GM18870 (cell line): Measurements from ENCODE around the gene CCDC120.

Experiments used
- ATAC-seq: cut with Tn5 transposase; IDR thresholded peaks from one replicate; pipeline ENCODE4 v1.9.1; 2021; ENCODE audit warnings: moderate library complexity; ENCODE audit not compliant: unreplicated experiment

Gene CCDC120, protein sequence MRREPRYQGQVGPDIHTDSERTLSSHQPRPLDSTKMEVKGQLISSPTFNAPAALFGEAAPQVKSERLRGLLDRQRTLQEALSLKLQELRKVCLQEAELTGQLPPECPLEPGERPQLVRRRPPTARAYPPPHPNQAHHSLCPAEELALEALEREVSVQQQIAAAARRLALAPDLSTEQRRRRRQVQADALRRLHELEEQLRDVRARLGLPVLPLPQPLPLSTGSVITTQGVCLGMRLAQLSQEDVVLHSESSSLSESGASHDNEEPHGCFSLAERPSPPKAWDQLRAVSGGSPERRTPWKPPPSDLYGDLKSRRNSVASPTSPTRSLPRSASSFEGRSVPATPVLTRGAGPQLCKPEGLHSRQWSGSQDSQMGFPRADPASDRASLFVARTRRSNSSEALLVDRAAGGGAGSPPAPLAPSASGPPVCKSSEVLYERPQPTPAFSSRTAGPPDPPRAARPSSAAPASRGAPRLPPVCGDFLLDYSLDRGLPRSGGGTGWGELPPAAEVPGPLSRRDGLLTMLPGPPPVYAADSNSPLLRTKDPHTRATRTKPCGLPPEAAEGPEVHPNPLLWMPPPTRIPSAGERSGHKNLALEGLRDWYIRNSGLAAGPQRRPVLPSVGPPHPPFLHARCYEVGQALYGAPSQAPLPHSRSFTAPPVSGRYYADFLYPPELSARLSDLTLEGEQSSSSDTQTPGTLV

DNA sequence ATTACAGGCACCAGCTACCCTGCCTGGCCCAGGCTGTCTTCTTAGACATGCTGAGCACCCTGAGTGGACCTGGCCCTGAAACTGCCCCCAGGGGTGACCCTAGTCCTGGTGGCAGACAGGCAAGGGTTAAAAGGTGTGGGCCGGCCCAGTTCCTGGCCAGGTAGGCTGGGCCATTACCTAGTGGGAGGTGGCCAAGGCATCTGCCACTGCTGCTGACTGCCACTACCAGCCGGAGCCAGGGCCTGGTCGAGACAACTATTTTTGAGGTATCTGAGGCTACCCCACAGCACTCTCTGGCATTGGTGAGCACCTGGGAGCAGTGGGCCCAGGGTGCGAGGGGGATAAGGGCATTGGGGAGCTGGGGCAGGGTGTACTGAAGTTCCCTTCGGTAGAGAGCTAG lies at the start of gene CCDC120:
Gene CCDC120 (plus strand): TSS at position 206 of the 400 bp plus-strand sequence. CDS start 3,043 bp downstream, outside the sequence.
- ATAC-seq = no peak

DNA sequence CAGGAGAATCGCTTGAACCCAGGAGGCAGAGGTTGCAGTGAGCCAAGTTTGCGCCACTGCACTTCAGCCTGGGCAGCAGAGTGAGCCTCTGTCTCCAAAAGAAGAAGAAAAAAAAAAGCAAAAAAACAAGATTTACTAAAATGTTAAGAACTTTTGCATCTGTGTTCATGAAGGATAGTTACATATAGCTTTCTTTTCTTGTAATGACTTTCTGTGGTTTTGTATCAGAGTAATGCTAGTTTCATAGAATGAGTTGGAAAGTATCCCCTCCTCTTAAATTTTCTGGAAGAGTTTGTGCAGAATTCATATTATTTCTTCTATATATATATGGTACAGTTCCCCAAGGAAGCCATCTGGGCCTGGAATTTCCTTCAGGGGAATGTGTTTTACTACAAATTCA lies 39.7 kb upstream of the CCDC120 start:
- no peak for ATAC-seq

DNA sequence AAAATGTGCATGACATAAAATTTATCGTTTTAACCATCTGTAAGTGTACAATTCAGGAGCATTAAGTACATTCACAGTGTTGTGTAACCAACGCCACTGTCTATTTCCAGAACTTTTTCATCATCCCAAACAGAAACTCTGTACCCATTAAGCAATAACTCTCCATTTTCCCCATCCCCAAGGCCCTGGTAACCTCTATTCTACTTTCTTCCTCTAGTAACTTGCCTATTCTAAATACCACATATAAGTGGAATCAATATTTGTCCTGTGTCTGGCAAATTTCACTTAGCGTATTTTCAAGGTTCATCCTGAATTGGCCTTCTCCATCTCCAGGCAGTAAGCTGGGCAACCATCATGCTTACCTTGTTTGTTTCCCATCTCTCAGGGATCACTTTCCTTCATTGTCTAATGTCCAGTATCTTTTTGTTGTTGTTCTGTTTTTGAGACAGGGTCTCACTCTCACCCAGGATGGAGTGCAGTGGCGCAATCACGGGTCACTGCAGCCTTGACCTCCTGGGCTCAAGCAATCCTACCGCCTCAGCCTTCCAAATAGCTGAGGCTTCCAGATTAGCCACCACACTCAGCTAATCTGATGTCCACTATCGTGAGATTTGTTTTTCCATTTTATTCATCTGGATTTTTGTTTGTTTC lies 39.1 kb upstream of the CCDC120 start:
- no peak for ATAC-seq

DNA sequence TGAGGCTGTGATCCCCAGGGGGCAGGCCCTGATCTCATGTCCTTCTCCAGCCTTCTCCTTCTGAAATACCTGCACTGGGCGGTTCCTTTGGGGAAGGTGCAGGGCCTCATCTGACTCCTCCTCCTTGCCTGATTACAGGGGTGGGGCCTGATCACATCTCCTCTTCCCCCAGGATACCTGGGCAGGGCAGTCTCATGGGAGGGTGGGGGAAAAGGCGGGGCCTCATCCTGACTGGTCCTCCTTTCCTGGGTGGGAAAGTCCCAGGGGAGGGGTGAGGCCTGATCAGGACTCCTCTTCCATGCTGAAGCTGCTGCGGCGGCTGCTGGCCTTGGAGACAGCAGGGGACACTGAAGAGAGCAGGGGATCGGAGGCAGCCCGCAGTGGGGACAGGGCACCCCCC lies 28.9 kb upstream of the CCDC120 start:
- ATAC-seq = no peak

DNA sequence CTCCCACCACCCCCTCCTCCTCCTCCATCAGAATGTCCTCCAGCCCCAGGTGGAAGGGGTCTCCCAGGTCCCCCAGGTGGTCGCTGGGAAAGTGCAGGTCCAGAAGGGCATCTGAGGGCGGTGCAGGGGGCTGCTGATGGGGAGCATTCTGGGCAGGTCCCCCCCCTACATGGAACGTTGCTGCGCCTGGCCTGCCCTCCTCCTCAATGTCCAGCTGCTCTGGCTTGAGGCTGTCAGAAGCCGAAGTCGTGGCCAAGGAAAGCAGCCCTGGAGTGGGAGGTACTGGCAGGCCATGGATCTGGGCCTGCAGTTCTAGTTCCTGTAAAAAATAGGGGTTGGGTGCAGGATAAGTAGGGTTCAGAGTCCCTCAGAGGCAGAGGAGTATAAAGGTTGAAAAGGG lies 28.5 kb upstream of the CCDC120 start:
- no peak for ATAC-seq

DNA sequence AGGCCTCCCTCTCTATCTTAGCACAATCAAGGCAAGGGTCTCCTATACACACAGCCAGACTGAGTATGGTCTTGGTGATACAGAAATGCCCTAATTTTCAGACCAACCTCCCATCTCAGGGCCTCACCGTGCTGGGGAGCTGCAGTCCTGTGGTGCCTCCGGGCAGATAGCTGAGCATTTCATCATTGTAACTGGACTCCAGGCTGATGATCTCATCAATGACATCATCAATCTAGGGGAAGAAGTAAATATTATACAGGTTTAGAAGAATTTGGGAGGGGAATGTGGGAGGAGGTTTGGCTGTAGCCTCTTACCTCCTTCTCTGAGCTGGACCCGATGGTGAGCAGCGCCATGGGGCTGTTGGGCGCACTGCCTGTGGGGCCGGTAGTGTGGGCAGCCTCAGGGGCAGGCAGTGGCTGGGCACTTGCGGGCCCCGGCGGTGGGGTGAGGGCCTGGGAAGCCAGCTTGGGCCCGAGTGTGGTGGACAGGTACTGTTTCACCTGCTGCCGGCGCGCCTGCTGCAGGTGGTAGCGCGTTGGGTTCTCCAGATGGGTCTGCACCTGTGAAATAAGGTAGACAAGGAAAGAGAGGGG lies 20.8 kb upstream of the CCDC120 start:
- ATAC-seq = no peak

DNA sequence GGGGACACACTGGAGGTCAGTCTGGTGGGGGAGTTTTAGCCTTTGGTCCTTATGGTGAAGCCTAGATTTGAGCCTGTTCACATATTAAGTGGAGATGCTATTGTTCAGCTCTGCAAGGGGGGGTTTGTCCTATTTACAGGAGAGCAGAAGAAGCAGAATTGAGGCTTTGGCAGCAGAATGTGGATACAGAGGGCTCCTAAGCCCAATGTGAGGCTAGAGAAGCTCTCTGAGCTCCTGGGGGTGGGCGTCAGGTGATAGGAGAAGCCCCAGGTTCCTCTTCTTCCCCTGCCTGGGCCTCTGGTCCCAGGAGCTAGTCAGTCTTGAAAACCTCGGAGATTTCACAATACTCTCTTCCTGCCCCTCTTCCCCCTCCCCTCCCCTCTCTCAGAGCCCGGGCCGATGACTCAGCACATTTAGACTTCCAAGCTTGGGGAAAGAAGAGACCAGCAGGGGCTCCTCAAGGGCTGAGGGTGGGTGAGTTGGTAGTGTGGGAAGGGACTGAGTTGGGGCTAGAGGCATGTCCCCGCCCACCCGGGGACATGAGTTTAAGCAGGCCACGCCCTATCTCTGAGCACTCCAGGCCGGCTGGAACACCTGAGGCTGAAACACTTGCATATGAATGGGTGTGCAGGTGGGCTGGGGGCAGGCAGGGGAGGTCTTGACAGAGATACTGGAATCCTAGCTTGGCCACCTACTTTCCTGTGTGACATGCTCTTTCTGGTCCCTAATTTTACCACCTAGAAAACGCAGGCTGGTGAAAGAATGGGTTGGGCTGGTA lies 19.0 kb upstream of the CCDC120 start:
- ATAC-seq = no peak

DNA sequence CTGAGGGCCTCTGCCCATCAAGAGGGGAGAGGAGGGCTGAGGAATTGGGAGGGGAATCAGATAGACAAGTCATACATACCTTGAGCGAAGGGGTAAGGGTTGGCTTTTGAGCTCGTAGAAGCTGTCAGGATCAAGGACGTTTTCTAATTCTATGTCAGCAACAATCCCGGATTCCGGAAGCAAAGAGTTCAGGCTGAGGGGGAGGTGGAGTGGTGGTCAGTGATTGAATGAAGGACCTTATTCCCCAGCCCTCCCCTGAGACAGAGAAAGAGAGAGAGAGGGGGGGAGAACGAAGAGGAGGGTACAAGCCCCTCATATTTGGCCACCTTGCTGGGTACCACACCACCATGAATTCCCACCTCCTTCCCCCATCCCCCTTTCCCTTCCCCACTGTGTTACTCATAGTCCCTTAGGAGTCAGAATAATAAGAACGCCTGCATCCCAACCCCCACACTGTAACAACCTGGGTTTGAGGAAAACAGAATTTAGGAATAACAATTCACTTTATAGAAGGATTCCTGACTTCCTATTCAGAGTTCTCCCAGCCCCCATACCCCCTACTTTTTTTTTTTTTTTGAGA lies 18.3 kb upstream of the CCDC120 start:
- ATAC-seq = no peak

DNA sequence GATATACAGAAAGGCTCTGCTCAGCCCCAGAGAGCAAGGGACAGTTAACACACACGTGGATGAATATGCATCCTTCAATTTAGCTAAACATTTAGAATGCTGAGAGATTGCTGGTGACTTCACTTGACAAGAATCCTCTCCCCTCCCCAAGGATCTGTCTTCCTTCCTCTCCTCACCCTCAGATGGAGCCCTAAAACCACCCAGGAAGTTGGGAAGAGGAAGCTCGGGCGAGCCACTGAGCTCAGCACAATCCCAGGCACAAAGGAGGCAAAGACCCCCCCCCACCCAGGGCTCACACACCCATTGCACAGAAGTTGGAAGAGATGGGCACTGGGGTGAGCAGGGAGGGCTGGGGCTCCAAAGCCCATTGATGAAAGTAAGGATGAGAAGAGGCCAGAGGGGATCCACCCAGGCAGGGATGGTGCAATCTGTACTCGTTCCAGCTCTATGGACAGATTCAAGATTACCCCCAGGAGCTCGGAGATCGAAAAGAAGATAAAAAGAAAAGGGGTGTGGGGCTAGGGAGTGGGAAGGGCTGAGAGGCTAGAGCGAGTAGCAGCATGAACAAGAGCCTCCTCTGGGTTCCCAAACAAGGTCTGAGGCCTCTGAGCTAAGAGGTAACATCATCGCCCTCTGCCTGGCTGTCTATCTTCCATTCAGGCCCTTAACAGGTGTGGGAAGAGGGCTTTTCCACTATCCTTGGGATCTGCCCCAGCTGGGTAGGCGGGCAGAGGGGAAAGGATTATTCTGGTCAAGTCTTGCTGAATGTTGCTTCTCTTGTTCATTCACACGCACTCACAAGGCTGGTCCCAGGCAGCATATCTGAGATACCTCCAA lies 16.8 kb upstream of the CCDC120 start:
- no peak for ATAC-seq

DNA sequence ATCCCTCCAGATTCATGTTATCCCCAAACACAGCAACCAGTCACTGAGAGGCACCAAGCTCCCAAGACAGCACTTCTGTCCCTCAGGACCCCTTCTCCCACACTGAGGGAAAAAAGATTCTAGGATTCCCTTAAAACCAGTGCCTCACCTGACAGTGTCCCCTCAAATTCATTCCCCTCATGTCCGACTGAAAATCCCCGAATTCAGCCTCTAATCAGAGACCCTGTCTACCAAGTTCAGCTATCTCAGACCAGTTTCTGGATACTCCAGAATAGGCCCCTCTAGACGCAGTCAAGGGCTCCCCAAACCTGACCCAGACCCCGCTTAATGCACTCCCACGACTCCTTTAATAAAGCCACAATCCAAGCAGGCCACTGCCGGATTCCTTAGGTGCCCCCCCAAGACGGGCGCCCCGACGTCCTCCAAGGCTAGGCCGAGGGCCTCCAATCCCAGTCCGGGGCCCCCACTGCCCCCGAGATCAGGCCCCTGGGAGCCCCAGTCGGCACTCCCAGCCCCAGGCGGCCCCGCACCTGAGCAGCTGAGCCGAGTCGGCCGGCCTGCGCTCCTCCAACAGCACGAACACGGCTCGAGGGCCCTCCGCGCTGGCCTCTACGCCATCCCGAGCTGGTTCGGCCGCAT lies 16.1 kb upstream of the CCDC120 start:
- ATAC-seq = no peak

DNA sequence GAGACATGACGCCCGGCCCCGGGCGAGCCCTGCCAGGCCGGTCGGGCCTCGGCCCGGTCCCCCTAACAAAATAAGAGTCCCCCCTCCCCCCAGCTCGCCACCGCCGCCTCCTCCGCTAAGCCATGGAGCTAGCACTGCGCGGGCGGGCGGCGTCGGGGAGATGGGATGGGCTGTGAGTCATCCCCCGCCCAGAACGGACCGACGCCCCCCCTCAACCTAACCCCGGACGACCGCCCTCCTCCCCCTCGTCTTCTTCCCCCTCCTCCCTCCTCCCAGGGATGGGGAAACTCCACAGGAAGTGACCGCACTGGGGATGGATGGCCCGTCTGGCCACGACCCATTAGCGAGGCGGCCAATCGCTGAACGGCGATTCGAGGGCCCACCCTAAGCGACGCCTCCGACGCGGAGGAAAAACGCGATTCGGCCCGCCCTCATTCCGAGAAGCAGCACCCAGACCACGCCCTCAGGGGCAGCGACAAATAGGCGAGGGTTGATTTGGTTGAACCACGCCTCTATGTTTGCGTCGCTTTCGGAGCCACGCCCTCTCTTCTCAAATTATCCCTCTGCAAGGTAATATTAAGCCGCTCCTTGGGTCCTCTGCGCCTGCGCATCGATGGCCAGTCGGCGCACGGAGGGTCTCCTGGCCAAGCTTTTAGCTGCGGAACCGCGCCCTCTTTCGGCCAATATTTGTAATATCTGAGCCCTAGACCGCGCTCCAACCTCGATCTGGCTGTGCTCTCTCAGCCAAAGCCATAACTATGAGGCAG lies 15.4 kb upstream of the CCDC120 start, which contains the start of gene TFE3:
Gene TFE3 (minus strand): TSS at position 138 of the 767 bp plus-strand sequence. CDS start 131 bp downstream, at position 7.
- peak; percentile 94 for ATAC-seq

DNA sequence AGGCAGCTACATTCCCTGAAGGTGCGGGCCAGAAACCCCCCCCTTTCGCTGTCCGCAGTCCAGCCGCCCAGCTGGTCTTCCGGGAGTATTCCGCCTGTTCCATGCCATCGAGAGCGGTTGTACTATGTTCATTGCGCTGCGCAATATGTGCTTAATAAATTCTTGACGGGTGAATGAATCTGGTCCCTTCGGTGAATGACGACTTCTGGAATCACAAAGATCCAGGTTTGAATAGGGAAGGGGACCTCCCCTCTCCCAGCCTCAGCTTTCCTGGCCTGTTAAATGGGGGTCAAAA lies 14.9 kb upstream of the CCDC120 start:
- ATAC-seq = no peak

DNA sequence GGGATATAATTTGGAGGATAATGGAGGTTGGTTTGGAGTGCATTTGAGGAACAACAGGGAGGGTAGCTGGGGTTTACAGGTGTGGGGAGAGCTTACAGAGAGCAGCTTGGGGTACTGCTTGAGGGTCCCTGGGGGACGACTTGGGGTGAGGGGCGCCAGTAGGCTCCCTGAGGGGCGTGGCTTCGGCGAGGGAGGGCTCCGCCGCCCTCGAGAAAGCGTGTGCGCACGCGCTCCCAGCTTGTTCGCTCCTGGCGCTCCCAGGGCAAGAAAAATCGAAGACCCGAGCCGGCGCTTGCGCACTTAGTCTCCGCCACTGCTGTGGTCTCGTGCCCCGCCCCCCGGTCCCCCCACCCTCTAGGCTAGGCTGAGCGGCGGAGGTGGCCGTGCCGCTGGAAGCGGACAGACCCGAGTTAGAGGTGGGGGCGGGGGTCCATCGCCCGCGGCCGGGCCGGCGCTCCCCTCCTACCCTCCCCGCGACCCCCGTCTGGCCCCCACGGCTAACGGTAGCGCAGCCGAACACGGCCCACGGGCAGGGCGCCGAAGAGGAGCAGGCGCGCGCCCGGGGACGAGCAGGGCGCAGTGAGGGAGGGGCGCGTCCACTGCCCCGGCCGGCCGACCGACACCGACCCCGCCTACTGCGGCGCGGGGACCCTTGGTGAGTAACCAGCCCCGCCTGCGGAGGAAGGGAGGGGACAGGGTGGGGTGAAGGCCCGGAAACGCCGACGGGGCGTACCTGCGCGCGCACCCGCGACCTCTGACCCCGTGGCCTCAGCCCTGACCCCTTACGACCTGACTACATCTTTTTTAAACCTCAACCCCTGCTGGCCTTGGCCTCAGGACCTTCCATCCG lies 5.4 kb upstream of the CCDC120 start:
- ATAC-seq = no peak

DNA sequence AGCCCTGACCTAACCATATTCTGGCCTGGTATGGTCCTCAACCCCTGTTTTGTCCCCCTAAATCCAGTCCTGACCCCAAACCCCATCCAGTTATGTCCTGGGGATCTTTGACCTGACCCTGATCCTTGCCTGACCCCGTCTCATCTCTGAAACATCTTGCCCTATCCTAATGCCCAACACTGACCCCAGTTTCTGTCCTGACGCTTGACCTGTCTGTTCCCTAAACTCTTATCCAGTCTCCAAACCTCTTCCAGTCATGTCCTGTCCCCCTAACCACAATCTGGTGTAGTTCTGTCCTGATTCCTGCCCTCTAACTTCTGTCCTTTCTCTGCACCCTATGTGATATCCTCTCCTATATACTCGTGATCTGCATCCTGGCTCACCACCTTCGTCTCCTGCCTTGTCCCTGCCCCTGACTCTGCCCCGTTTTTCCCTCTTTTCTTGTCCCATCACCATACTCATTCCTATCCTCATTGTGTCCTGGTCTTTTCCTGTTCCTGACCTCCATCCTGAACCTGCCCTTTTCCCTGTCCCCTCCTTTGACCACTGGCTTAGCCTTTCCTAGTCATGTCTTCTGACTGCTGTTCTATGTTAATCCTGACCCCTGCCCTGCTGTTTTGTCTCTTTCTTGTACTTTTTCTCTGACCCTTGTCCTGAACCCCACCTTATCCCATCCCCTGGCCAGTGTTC lies 4.6 kb upstream of the CCDC120 start:
- no peak for ATAC-seq

DNA sequence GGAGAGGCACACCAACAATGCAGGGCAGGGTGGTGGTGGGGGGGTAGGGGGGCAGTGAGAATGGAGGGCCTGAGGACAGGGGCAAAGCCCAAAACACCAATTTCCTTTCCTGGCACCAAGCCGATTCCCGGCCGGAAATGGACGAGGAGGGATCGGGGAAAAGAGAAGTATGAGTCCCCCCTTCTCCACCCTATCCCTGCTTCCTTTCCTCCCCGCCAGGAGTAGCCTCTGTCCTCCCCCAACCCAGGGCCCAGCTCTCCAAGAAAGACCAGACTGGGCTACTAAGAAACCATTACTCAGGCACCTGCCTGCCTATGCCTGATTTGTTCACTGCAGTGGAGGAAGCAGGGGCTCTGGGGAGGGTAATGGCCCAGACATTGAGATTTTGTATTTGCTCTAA lies 402 bp downstream of the CCDC120 start:
- no peak for ATAC-seq

DNA sequence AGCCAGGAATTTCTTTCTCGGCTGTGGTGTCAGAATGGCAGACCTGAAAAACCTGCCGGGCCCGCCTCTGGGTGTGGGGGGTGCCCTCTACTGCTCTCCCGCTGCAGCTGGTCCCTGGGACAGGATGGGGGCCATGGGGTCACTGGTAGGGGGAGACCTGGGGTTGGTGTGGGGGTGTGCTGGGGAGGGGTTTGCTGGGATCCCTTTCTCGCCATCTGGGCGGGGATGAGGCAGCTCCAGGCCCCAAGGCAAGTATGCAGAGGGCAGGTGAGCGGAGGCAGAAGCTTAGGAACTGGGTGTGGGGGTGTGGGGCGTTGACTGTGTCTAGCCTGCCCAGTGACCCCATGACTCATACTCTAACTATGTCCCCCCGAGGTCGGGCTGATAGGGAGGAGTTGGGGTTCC lies 884 bp downstream of the CCDC120 start:
- ATAC-seq = no peak

DNA sequence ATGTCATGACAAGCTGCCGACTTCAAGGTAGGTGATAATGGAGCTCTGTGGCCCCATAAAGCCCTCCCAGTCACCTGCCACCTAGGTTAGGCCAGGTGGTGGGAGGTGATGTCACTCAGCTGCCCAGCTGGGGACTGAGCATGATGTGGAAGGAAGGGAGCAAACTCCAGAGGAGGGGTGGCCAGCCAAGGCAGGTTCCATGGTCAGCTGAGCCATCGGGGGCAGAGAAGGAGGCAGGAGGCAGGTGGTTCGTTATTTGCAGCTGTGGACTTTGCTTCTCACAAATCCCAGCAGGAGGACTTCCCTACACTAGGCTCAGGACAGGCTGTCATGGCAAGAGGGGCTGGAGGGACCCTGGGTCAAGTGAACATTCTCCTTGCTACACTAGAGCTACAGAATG lies 2.1 kb downstream of the CCDC120 start:
- ATAC-seq = no peak
